Loucy (cell line): ENCODE results near the gene KCNT2.

Experiments used
- H2AFZ ChIP-seq: fragments of 200-600 bp; sonication (generic); 2 replicates; pipeline ENCODE4 v1.6.0; 2016; ENCODE audit warnings: antibody characterized with exemption, mild to moderate bottlenecking, low read length, moderate library complexity
- H3F3A ChIP-seq: fragments of 200-600 bp; 2 replicates; pipeline ENCODE4 v1.6.0; 2016; ENCODE audit warnings: antibody characterized with exemption, low read depth, mild to moderate bottlenecking
- H3K27me3 ChIP-seq: fragments of 200-600 bp; sonication (generic); 2 replicates; pipeline ENCODE4 v1.6.1; 2014; ENCODE audit warnings: low read length, mild to moderate bottlenecking; ENCODE audit not compliant: insufficient read depth, poor library complexity, severe bottlenecking
- H3K36me3 ChIP-seq: fragments of 200-600 bp; sonication (generic); 2 replicates; pipeline ENCODE4 v1.6.1; 2016; ENCODE audit warnings: low read length; ENCODE audit not compliant: insufficient read depth
- H3K4me1 ChIP-seq: fragments of 200-600 bp; sonication (generic); 2 replicates; pipeline ENCODE4 v1.5.1; 2014; ENCODE audit warnings: low read length, mild to moderate bottlenecking; ENCODE audit not compliant: insufficient read depth, poor library complexity, severe bottlenecking
- H3K4me2 ChIP-seq: fragments of 200-600 bp; sonication (generic); 2 replicates; pipeline ENCODE4 v1.6.0; 2014; ENCODE audit warnings: antibody characterized with exemption, low read length, low read depth, mild to moderate bottlenecking; ENCODE audit not compliant: poor library complexity, severe bottlenecking
- H3K4me3 ChIP-seq: fragments of 200-600 bp; sonication (generic); 2 replicates; pipeline ENCODE4 v1.5.1; 2014; ENCODE audit warnings: low read length, mild to moderate bottlenecking, mixed read lengths; ENCODE audit not compliant: poor library complexity, severe bottlenecking
- H3K79me2 ChIP-seq: fragments of 200-600 bp; sonication (generic); 2 replicates; pipeline ENCODE4 v1.6.1; 2014; ENCODE audit warnings: low read length; ENCODE audit not compliant: insufficient read depth
- H3K9ac ChIP-seq: fragments of 200-600 bp; sonication (generic); 2 replicates; pipeline ENCODE4 v1.6.0; 2014; ENCODE audit warnings: mild to moderate bottlenecking, low read depth, low read length, moderate library complexity; ENCODE audit not compliant: poor library complexity, severe bottlenecking
- H3K9me2 ChIP-seq: fragments of 200-600 bp; sonication (generic); replicated peaks from 2 replicates; pipeline ENCODE4 v1.6.1; 2016; ENCODE audit warnings: low read depth, low read length, mixed read lengths
- H3K9me3 ChIP-seq: fragments of 200-600 bp; sonication (generic); 2 replicates; pipeline ENCODE4 v1.6.1; 2014; ENCODE audit warnings: mild to moderate bottlenecking, antibody characterized with exemption, low read length, low read depth; ENCODE audit not compliant: insufficient read depth
- H4K20me1 ChIP-seq: fragments of 200-600 bp; sonication (generic); 2 replicates; pipeline ENCODE4 v1.6.0; 2014; ENCODE audit warnings: antibody characterized with exemption, low read length, mild to moderate bottlenecking; ENCODE audit not compliant: insufficient read depth, poor library complexity, severe bottlenecking
- EZH2phosphoT487 ChIP-seq: fragments of 200-600 bp; IDR thresholded peaks from 2 replicates; pipeline ENCODE4 v1.6.1; 2018; ENCODE audit warnings: antibody characterized with exemption, mild to moderate bottlenecking, moderate library complexity, borderline replicate concordance
- TF ChIP-seq, protein P1 (sequence below): fragments of 200-600 bp; sonication (generic); conservative IDR thresholded peaks from 2 replicates; pipeline ENCODE4 v1.5.1; 2014; ENCODE audit warnings: mild to moderate bottlenecking, antibody characterized with exemption, low read length

Gene KCNT2

GRCh38 chr1:196393742-196394141 lies 214.5 kb downstream of the KCNT2 start:
- Histone ChIP-seq H3K36me3 (no peaks in the 10 kb centered on the region), H3K27me3 (no peaks in the 10 kb centered on the region), H3K9ac (no peak overlapping the region), H3K4me3 (no peak overlapping the region), H3K9me3 (no peaks in the 10 kb centered on the region), H3F3A (no peaks in the 10 kb centered on the region), H3K4me2 (no peak overlapping the region), H2AFZ (no peak overlapping the region), H4K20me1 (no peaks in the 10 kb centered on the region), H3K4me1 (no peaks in the 10 kb centered on the region), H3K9me2 (no peaks in the 10 kb centered on the region), H3K79me2 (no peaks in the 10 kb centered on the region)
- TF ChIP-seq, protein P1, sequence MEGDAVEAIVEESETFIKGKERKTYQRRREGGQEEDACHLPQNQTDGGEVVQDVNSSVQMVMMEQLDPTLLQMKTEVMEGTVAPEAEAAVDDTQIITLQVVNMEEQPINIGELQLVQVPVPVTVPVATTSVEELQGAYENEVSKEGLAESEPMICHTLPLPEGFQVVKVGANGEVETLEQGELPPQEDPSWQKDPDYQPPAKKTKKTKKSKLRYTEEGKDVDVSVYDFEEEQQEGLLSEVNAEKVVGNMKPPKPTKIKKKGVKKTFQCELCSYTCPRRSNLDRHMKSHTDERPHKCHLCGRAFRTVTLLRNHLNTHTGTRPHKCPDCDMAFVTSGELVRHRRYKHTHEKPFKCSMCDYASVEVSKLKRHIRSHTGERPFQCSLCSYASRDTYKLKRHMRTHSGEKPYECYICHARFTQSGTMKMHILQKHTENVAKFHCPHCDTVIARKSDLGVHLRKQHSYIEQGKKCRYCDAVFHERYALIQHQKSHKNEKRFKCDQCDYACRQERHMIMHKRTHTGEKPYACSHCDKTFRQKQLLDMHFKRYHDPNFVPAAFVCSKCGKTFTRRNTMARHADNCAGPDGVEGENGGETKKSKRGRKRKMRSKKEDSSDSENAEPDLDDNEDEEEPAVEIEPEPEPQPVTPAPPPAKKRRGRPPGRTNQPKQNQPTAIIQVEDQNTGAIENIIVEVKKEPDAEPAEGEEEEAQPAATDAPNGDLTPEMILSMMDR: no peak
- TF ChIP-seq EZH2phosphoT487: no peak

GRCh38 chr1:196393282-196393681 lies 215.0 kb downstream of the KCNT2 start:
- Histone ChIP-seq H3F3A (no peaks in the 10 kb centered on the region), H4K20me1 (no peaks in the 10 kb centered on the region), H2AFZ (no peak overlapping the region), H3K4me1 (no peaks in the 10 kb centered on the region), H3K9me2 (no peaks in the 10 kb centered on the region), H3K9ac (no peak overlapping the region), H3K9me3 (no peaks in the 10 kb centered on the region), H3K4me3 (no peak overlapping the region), H3K27me3 (no peaks in the 10 kb centered on the region), H3K79me2 (no peaks in the 10 kb centered on the region), H3K4me2 (no peak overlapping the region), H3K36me3 (no peaks in the 10 kb centered on the region)
- TF ChIP-seq EZH2phosphoT487: no peak
- TF ChIP-seq, protein P1: no peak

DNA sequence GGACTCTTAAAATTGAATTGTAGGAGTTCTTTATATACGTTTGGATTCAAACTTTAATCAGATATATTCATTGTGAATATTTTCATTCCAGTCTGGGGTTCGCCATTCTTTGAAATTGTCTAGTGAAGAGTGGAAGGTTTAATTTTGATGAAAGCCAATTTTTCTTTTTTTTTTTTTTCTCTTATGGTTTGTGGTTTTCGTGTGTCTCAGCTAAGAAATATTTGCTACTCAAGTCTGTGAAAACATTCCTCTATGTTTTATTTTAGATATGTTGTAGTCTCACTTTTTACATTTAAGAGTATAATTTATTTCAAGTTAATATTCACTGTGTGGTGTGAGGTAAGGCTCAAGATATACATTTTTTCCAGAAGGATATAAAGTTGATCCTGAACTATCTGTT lies 220.5 kb downstream of the KCNT2 start:
- no peaks in the 10 kb centered on the region for H3K36me3 ChIP-seq
- no peaks in the 10 kb centered on the region for H3F3A ChIP-seq
- no peak overlapping the region for H2AFZ ChIP-seq
- no peaks in the 10 kb centered on the region for H3K27me3 ChIP-seq
- no peak overlapping the region for H3K9ac ChIP-seq
- TF ChIP-seq EZH2phosphoT487: no peak
- TF ChIP-seq, protein P1: no peak
- no peaks in the 10 kb centered on the region for H3K9me2 ChIP-seq
- H3K79me2 ChIP-seq: no peaks in the 10 kb centered on the region
- no peaks in the 10 kb centered on the region for H4K20me1 ChIP-seq
- no peaks in the 10 kb centered on the region for H3K9me3 ChIP-seq
- H3K4me2 ChIP-seq: no peak overlapping the region
- H3K4me1 ChIP-seq: no peaks in the 10 kb centered on the region
- H3K4me3 ChIP-seq: no peak overlapping the region
